ENCODE measurements around the gene CNPY4.

Gene CNPY4

GRCh38 chr7:100170101-100170897, 50.9 kb downstream of the CNPY4 start:
- no peak for DNase-seq

GRCh38 chr7:100171087-100171681, 51.8 kb downstream of the CNPY4 start:
- no peak for DNase-seq

GRCh38 chr7:100171840-100172239, 52.4 kb downstream of the CNPY4 start:
- DNase-seq: no peak

GRCh38 chr7:100173806-100174495, 54.5 kb downstream of the CNPY4 start:
- DNase-seq: no peak

GRCh38 chr7:100174582-100174981, 55.1 kb downstream of the CNPY4 start:
- DNase-seq: no peak

Data from NCI-H1436 (cell line).